ENCODE results near the gene ATP1B3. TPM values are rescaled to one million over a fixed set of nuclear protein-coding genes. Genes with fewer than 3 reads are reported as not detected.

ATP1B3 gene
- total RNA-seq = 66.5 and 70.0 TPM in 2 replicates

DNA sequence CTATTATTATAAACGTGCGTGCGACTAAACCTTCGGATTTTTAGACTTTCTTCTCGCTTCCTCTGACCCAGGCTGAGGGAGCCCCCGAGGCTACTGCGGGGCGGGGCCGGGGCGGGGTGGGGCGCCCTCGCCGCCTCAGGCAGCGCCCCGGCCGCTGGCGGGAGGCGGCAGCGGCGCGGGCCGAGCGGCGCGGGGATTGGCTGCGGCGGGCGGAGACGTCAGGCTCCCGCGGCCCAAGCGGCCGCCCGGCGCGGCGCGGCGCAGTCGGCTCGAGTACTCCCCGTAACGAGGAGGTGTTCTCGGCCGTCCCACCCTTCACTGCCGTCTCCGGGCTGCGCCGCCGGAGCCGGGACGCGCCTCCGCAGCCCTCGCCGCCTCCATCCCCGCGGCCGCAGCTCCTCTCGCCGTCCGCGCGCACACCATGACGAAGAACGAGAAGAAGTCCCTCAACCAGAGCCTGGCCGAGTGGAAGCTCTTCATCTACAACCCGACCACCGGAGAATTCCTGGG, at the start of gene ATP1B3:
ATP1B3 (plus strand) TSS at position 263 of the 510 bp plus-strand sequence; CDS start at position 422, 159 bp downstream.
- no peak for DNase-seq (ENCODE audit: low read depth)
- peak within 1 kb of the TSS; percentile 84 for H3K4me3 ChIP-seq (ENCODE audit: low read depth, low read length)
- no peak for TF ChIP-seq CTCF (conservative IDR thresholded peaks at IDR 0.05; ENCODE audit: low read depth, low read length)

DNA sequence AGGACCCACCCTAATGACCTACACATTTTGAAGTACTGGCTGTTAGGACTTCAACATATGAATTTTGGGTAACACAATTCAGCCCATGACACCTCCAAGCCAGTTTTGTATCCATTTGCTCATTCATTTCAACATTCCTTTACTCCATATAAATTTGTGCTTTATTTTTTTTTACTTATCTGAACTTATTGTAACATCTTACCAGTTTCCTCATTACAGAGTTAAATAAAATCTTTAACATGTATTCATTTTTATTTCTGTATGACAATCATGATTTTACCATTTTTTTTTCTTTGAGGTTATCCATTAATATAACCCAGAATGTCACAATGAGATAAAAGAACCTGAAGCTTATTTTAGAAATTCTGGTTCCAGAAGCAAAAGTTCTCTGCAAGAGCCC, 48.0 kb upstream of the ATP1B3 start:
- H3K4me3 ChIP-seq (ENCODE audit: low read depth, low read length) = no peak overlapping the region
- DNase-seq (ENCODE audit: low read depth) = no peak
- no peak for TF ChIP-seq CTCF (conservative IDR thresholded peaks at IDR 0.05; ENCODE audit: low read depth, low read length)

DNA sequence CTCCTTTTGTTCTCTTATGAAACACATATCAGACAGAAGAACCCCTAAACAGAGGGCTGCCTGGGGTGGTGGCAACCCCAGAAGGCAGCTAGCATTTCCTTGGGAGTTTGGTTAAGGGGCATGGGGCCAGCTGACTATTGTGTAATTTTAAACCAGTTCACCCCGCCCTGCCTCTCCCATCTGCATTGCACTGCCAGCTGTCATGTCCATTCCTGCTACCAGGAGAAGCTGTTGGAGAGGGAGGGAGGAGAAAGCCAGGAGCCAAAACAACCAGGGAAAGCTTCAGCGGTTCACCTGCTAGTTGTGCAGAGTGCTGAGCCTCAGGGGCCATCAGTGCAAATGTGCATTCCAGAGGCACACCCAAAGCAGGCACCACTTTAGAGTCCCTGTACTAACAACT, 47.6 kb upstream of the ATP1B3 start:
- no peak for TF ChIP-seq CTCF (conservative IDR thresholded peaks at IDR 0.05; ENCODE audit: low read depth, low read length)
- DNase-seq (ENCODE audit: low read depth) = no peak
- H3K4me3 ChIP-seq (ENCODE audit: low read depth, low read length) = no peak overlapping the region

GRCh38 chr3:141830508-141830907, 45.9 kb upstream of the ATP1B3 start:
- H3K4me3 ChIP-seq (ENCODE audit: low read depth, low read length) = no peak overlapping the region
- TF ChIP-seq CTCF (conservative IDR thresholded peaks at IDR 0.05; ENCODE audit: low read depth, low read length) = no peak
- no peak for DNase-seq (ENCODE audit: low read depth)

GRCh38 chr3:141834292-141834691, 42.2 kb upstream of the ATP1B3 start:
- no peak for TF ChIP-seq CTCF (conservative IDR thresholded peaks at IDR 0.05; ENCODE audit: low read depth, low read length)
- DNase-seq (ENCODE audit: low read depth) = no peak
- H3K4me3 ChIP-seq (ENCODE audit: low read depth, low read length) = no peak overlapping the region

DNA sequence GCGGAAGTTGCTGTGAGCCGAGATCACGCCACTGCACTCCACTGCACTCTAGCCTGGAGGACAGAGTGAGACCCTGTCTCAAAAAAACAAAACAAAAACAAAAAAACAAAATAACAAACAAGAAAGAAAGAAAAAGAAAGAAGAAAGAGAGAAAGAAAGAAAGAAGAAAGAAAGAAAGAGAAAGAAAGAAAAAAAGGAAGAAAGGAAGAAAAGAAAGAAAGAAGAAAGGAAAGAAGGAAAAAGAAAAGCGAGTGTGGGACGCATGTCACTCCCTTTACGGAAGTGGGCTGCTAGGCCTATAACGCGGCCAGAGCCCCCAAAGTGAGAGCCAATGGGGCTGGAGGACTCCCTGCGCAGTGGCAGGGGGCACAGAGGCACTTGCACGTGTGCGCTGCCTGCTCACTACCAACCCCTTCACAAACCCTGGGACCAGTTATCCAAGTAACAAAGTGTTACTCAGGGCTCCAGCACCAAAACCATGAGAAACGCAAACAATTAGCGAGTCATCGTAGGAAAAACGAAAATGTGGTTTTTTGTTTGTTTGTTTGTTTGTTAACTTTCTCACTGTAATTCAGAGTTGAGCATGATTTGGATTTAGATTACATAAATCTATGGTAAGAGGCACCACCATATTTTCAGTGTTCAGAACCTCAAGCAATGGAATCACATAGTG, 40.8 kb upstream of the ATP1B3 start:
- no peak for TF ChIP-seq CTCF (conservative IDR thresholded peaks at IDR 0.05; ENCODE audit: low read depth, low read length)
- no peak overlapping the region for H3K4me3 ChIP-seq (ENCODE audit: low read depth, low read length)
- DNase-seq (ENCODE audit: low read depth) = no peak

- no peak for TF ChIP-seq CTCF (conservative IDR thresholded peaks at IDR 0.05; ENCODE audit: low read depth, low read length)
- H3K4me3 ChIP-seq (ENCODE audit: low read depth, low read length) = no peak overlapping the region
- DNase-seq (ENCODE audit: low read depth) = no peak
These were observed 37.1 kb upstream of the ATP1B3 start for GRCh38 chr3:141839389-141839788.
